GM12878 (cell line): ENCODE measurements around the gene CLSTN2. TPM values are rescaled to one million over a fixed set of nuclear protein-coding genes. Genes with fewer than 3 reads are reported as not detected.

Experiments
- ATAC-seq: fragments of 200-7000 bp; cut with Tn5 transposase; 3 replicates; pipeline ENCODE4 v1.9.1; 2020; ENCODE audit warnings: mild to moderate bottlenecking, moderate library complexity
- BruUV-seq: library from RNA; stranded (reverse); fragments of 400-500 nt; replicated peaks from 2 replicates; lab custom pipeline; 2021; lab: Mats Ljungman, UMichigan
- CTCF ChIA-PET: fragments of 300-600 bp; sonication (Branson Sonifier 250); formaldehyde crosslinking; extraction: SDS; loops from one replicate; lab custom pipeline; 2021; ENCODE audit warnings: inconsistent platforms; lab: Yijun Ruan, JAX
- POLR2A ChIA-PET: fragments of 350-600 bp; formaldehyde crosslinking; extraction: SDS; loops from one replicate; lab custom pipeline; 2021; ENCODE audit warnings: inconsistent platforms; lab: Charles Lee
- RAD21 ChIA-PET: fragments of 300-600 bp; sonication (Branson Sonifier 250); formaldehyde crosslinking; loops from one replicate; lab custom pipeline; 2023; ENCODE audit warnings: antibody characterized with exemption; ENCODE audit not compliant: unreplicated experiment; lab: Charles Lee
- SMC1A ChIA-PET: fragments of 300-600 bp; sonication (Branson Sonifier 250); formaldehyde crosslinking; loops from one replicate; lab custom pipeline; 2023; ENCODE audit not compliant: unreplicated experiment, uncharacterized antibody; lab: Charles Lee
- DNase-seq: peaks from one replicate; pipeline ENCODE4 v3.0.0-alpha.2; 2011; ENCODE audit warnings: low read depth, low spot score
- FAIRE-seq: peaks from 3 replicates; lab custom pipeline; 2011; peaks lifted over from hg19 to GRCh38; lab: Jason Lieb, UNC
- H2AFZ ChIP-seq: 2 replicates; pipeline ENCODE4 v1.6.0; 2011; ENCODE audit warnings: low read depth, low read length, control low read depth; ENCODE audit not compliant: control insufficient read depth
- H3K27ac ChIP-seq: 2 replicates; pipeline ENCODE4 v1.5.1; 2011; ENCODE audit warnings: control low read depth; ENCODE audit not compliant: control insufficient read depth, insufficient read depth
- H3K27me3 ChIP-seq, 2 experiments: replicated peaks in 1 of 2; 2 replicates each; pipeline versions ENCODE4 v1.6.0 to v1.6.1; 2011; ENCODE audit warnings: low read length in 1 of 2; ENCODE audit not compliant: control insufficient read depth in 2 of 2, insufficient read depth in 2 of 2
- H3K36me3 ChIP-seq, 2 experiments: 2 replicates each; pipeline ENCODE4 v1.5.1; 2011; ENCODE audit warnings: low read length in 1 of 2; ENCODE audit not compliant: control insufficient read depth in 2 of 2, insufficient read depth in 2 of 2
- H3K4me1 ChIP-seq: 2 replicates; pipeline ENCODE4 v1.6.1; 2011; ENCODE audit warnings: mild to moderate bottlenecking, low read length, moderate library complexity, mixed read lengths; ENCODE audit not compliant: control insufficient read depth, insufficient read depth
- H3K4me2 ChIP-seq: 2 replicates; pipeline ENCODE4 v1.6.0; 2011; ENCODE audit warnings: control low read depth; ENCODE audit not compliant: control insufficient read depth, insufficient read depth
- H3K4me3 ChIP-seq: fragments of 200-600 bp; sonication (generic); 2 replicates; pipeline ENCODE4 v1.5.1; 2016
- H3K79me2 ChIP-seq: 2 replicates; pipeline ENCODE4 v1.6.0; 2011; ENCODE audit warnings: low read length; ENCODE audit not compliant: control insufficient read depth, insufficient read depth
- H3K9ac ChIP-seq: 2 replicates; pipeline ENCODE4 v1.8.0; 2011; ENCODE audit warnings: low read length, control low read depth, mixed read lengths; ENCODE audit not compliant: control insufficient read depth, insufficient read depth
- H3K9me3 ChIP-seq: replicated peaks from 3 replicates; pipeline ENCODE4 v1.5.1; 2011; ENCODE audit warnings: mild to moderate bottlenecking, low read length; ENCODE audit not compliant: control insufficient read depth, insufficient read depth
- H4K20me1 ChIP-seq: 2 replicates; pipeline ENCODE4 v1.6.0; 2011; ENCODE audit not compliant: control insufficient read depth, insufficient read depth
- JUND ChIP-seq: IDR thresholded peaks from 2 replicates; pipeline ENCODE4 v1.6.1; 2012; ENCODE audit warnings: low read depth, mild to moderate bottlenecking, low read length, improper control_type of control experiment, moderate library complexity
- MTA3 ChIP-seq: IDR thresholded peaks from 2 replicates; pipeline ENCODE4 v1.6.1; 2012; ENCODE audit warnings: low read length, inconsistent platforms, borderline replicate concordance
- NR2C1 ChIP-seq: fragments of 450-650 bp; IDR thresholded peaks from 2 replicates; pipeline ENCODE4 v1.6.1; 2017; ENCODE audit warnings: antibody characterized with exemption, mild to moderate bottlenecking, moderate library complexity
- PML ChIP-seq: IDR thresholded peaks from 2 replicates; pipeline ENCODE4 v1.6.1; 2012; ENCODE audit warnings: low read length, inconsistent platforms
- RUNX3 ChIP-seq: IDR thresholded peaks from 2 replicates; pipeline ENCODE4 v1.6.1; 2012; ENCODE audit warnings: low read length, inconsistent platforms
- WGBS: methylation state at CpG from one replicate; pipeline ENCODE4 v1.1.6; 2016; ENCODE audit warnings: low lambda C conversion rate; ENCODE audit not compliant: insufficient replicate concordance, insufficient coverage; ENCODE audit errors: missing lambda C conversion rate; 5-methylcytosine and 5-hydroxymethylcytosine counted together
- in situ Hi-C: fragments of 300-500 bp; cut with MboI; formaldehyde crosslinking; loops from 9 replicates; pipeline ENCODE4 v1.14.3; 2018; ENCODE audit warnings: mixed read lengths
- intact Hi-C: fragments of 100-400 bp; cut with micrococcal nuclease; formaldehyde crosslinking; loops from one replicate; pipeline ENCODE4 v1.14.2; 2022; ENCODE audit not compliant: unreplicated experiment
- polyA plus RNA-seq, 11 experiments: library from polyadenylated mRNA; depleted of rRNA in 4 of 11; unstranded in 6 of 11; stranded (reverse) in 5 of 11; fragments of >200 nt; fragmentation: Nextera tagmentation in 4 of 11; fragmentation: Illumina TruSeq in 1 of 11; extraction: Ambion mirVana in 4 of 11; extraction: Trizol in 1 of 11; gene quantifications; 1 replicate in 1 of 11; 2 replicates in 10 of 11; pipeline versions ENCODE4 v1.2.1 to v1.2.3, GENCODE V29; 2011 to 2016; ENCODE audit warnings: inconsistent platforms in 2 of 11, missing spikeins in 2 of 11, low read depth in 1 of 11
- total RNA-seq, 4 experiments: library from RNA; depleted of rRNA in 3 of 4; stranded (reverse); fragments of >200 nt in 3 of 4; fragmentation: Illumina TruSeq in 1 of 4; extraction: Trizol in 1 of 4; gene quantifications; 2 replicates each; pipeline versions ENCODE4 v1.2.1 to v1.2.3, GENCODE V29; 2013 to 2021

Gene CLSTN2
- total and polyA plus RNA-seq, 10 of the 15 experiments (the other 5 are each of a cell fraction or from before 2014, with no cell fraction given), result under 0.01 to 0.10 (median under 0.01) TPM; not detected in 5

GRCh38 chr3:140292684-140293083, 357.7 kb downstream of the CLSTN2 start:
- Histone ChIP-seq H3K36me3 (no peaks in the 10 kb centered on the region), H3K4me3 (no peak overlapping the region), H3K27ac (no peak overlapping the region), H2AFZ (no peak overlapping the region), H4K20me1 (no peaks in the 10 kb centered on the region), H3K27me3 (peaks cover 1 to 6% of the 10 kb centered on the region in 2 experiments; a peak in 1 of 4 replicates), H3K9ac (no peak overlapping the region), H3K79me2 (no peaks in the 10 kb centered on the region), H3K9me3 (no peaks in the 10 kb centered on the region), H3K4me2 (no peak overlapping the region), H3K4me1 (no peaks in the 10 kb centered on the region)
- intact Hi-C loops (no loop called here), in situ Hi-C loops (no loop called here)
- RAD21 ChIA-PET, result no interaction called here
- WGBS, result 59% methylated on average over 4 of the region's 4 CpGs
- DNase-seq (no peak), FAIRE-seq (no peak), ATAC-seq (no peak)
- CTCF ChIA-PET, result no interaction called here
- TF ChIP-seq JUND (no peak), MTA3 (no peak), NR2C1 (no peak)
- POLR2A ChIA-PET, result no interaction called here
- no TSS peak for BruUV-seq
- SMC1A ChIA-PET, result interaction anchor here (0.7 kb wide), 1 partner anchor 160 kb away, joined by 3 read pairs; no protein-coding TSS in a partner anchor

DNA sequence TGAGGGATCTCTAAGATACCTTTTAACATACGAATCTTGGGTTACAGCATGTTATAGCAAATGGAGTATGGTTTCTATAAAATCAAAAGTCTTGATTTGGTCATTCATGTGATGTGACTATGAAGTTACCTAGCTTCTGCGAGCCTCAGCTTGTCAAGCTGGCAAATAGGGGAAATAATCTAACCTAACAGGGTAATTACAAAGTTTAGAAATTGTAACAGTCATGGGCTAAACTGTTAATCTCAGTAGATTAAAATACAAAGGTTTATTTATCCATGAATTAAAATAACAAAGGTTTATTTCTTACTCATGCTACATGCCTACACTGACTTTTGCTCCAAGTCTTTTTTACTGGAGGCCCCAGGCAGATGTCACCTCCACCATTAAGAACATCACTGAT, 359.1 kb downstream of the CLSTN2 start:
- H3K9ac ChIP-seq, result no peak overlapping the region
- no peaks in the 10 kb centered on the region for H3K36me3 ChIP-seq
- peaks cover 1 to 4% of the 10 kb centered on the region in 2 experiments; a peak in 1 of 4 replicates for H3K27me3 ChIP-seq
- ATAC-seq (no peak), FAIRE-seq (no peak), DNase-seq (no peak)
- ChIA-PET SMC1A (interaction anchor here (1.3 kb wide), 1 partner anchor 10 kb away, joined by 3 read pairs; no protein-coding TSS in a partner anchor), CTCF (interaction anchor here (1.7 kb wide), 1 partner anchor 17 kb away, joined by 4 read pairs; no protein-coding TSS in a partner anchor), RAD21 (no interaction called here), POLR2A (no interaction called here)
- no peak overlapping the region for H3K4me3 ChIP-seq
- WGBS, result 3% methylated on average over 2 of the region's 2 CpGs
- TF ChIP-seq PML (no peak), RUNX3 (no peak)
- H4K20me1 ChIP-seq, result no peaks in the 10 kb centered on the region
- no TSS peak for BruUV-seq
- in situ Hi-C loops (no loop called here), intact Hi-C loops (no loop called here)
- no peak overlapping the region for H3K27ac ChIP-seq
- no peaks in the 10 kb centered on the region for H3K79me2 ChIP-seq
- H3K4me1 ChIP-seq, result no peaks in the 10 kb centered on the region
- no peak overlapping the region for H2AFZ ChIP-seq
- H3K9me3 ChIP-seq, result no peaks in the 10 kb centered on the region
- no peak overlapping the region for H3K4me2 ChIP-seq
